ENCODE data around the gene NFATC1.

NFATC1 gene

DNA sequence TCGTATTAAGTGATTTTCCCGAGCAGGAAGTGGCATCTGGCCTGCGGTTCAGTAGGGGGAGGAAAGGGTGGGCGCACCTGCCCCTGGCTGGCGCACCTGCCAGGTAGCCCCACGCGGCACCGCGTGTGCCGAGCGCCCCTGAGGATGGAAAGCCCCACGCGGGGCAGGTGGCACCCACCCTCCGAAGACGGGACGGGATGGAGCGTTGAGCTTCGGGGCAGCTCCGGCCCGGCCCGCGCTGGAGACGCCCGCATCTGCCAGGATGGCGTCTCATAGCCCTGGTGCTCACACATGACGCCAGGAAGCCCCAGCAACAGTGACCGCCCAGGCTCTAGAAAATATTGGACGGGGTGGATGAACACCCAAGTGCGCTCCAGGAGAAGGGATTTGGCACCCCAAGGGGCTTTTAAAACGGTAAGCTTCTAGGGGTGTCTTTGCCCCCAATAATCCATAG, 2.5 kb upstream of the NFATC1 start:
- peak in 1 of 2 experiments; percentile 26 for DNase-seq

DNA sequence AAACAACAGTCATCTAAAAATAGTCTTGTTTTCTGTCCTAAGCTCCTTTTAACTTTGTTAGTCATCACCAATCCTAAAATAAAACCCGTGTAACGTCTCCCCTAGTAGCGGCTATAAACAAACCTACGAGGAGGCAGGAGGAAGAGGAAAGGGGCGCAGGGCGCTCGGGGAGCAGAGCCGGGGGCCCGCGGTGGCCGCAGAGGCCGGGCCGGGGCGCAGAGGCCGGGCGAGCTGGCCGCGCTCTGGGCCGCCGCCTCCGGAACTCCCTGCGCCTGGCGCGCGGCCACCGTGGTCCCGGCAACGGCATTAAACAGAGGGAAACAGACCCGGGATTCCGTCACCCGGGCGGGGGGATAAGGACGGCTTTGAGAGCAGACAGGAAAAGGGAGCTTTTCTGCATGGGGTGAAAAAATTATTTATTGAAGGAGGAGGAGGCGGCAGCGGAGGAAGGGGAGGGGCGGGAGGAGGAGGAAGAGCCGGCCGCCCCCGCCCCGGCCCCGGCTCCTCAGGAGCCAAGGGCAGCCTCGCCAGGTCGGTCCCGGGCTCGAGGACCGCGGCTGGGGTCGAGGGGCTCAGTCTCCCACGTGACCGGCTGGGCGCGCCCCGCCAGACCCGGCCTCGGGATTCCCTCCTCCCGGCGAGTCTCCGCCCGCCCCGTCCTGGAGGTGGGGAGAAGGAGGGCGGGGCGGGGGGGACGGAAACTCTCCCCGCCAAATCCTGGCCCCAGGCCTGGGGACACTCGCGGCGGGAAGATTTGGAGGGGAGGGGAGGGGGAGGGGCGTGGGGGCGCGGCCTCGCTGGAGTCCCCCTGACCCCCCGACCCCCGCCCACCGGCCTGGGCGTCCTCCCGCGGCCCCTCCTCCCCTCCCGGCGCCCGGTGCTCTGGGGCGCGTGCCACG, 1.8 kb upstream of the NFATC1 start:
- DNase-seq = peak; percentile 77 to 86

DNA sequence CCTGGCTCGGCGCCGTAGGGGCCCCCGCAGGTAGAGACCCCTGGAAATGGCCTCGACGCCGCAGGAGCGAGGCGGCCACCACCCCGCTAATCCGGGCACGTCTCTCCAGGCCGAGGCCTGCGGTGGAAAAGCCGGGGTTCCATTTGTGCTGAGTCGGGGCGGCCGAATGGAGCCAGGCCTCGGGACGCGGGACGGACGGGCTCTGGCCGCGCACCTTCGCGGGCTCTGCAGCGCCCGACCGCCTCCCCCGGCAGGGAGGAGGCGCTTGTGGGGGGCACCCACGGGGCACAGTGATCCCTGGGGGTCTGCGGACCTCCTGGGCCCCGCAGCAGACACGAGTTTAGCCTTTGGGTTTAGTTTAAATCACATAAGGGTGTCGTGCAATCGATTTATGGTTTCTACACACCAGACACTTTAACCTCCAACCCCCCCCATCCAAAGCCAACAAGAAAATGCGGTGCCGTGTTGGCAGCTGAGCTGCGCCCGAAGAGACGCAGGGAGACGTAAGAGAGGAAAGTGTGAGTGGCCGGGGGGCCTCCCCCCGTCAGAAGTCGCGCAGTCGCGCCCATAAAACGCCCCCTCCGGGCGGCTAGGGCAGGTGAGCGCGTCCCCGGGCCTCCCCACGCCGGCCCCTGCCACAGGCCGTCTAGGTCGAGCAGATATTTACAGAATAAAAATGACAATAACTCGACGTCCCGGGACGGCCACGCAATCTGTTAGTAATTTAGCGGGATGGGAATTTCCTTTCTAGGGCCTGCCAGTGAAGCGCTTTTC, 1.0 kb upstream of the NFATC1 start:
- peak in 1 of 2 experiments; percentile 9 for DNase-seq

DNA sequence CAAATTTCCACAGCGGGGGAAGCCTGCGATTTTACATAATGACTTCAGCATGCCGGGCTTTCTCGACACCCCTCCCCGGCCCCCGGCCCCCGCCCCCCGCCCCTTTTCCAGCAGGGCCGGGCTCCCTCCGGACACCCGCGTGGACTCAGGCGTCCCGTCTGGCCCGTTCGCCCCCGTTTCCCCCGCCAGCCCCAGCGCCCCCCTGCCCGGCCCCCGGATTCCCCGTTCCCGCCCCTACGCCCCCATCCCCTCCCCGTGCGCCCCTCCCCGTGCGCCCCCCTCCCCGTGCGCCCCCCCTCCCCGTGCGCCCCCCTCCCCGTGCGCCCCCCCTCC, 456 bp upstream of the NFATC1 start:
- DNase-seq = no peak

DNA sequence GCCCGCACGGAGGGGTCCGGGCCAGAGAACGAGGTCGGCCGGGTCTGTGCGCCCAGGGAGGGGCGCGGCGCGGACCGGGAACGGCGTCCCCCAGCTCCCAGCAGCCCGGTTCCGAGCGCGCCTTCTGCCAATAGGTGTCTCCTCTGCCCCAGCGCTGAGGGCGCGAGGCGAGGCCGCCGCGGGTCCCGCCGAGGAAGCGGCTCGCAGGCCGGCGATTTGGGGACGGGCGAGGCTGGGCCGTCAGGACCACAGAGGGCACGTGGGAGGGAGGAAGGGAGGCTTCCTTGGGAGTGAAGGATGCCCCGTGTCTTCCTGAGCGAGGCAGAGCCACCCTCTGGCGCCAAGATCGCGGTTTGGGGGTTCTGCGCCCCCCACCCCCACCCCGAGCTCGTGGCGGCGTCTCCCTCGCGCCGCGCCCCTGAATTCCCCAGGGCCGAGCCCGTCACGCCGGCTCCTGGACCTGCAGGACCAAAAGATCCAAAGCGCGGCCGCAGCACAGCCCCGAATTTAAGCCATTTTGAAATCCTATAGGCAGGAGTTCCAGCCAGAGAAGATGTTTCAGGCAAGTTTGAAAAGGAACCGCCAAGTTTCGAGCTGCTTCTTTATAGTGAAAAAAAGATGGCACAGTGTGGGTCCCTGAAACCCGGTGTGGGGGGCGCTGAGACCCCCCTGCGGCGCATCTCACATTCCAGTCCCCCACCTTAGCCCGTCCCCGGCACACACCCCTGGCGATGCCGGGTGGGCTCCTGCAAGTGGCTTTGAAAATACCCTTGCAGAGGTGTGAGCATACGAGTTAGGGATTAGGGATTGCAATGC, 909 bp downstream of the NFATC1 start:
- peak in 1 of 2 experiments; percentile 5 for DNase-seq

DNA sequence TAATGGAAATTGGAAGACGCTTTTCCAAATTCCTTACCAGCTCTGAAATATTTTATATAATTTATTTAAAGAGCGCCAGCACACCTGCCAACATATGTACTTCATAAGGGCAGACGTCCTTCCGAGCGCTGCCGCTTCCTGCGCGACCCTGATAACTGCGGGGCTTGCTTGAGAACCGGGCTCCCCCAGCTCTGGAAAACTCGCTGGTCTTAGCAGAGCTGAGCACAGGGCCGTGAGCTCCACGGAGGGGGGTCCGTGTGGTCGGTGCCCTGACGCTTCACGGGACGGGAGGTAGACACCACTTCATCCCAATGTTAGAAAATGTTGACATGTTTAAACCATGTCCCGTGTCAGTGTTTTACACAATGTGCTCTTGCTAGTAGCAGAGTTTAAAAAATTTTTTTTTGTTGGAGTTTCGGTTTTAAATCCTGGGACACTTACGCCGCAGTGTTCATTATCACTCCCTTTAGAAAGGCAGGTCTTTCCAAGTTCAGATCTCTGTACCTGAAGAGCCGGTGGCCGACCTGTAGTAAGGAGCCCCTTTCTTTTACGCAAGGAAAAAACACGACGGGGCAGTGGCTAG, 1.6 kb downstream of the NFATC1 start:
- DNase-seq = no peak

DNA sequence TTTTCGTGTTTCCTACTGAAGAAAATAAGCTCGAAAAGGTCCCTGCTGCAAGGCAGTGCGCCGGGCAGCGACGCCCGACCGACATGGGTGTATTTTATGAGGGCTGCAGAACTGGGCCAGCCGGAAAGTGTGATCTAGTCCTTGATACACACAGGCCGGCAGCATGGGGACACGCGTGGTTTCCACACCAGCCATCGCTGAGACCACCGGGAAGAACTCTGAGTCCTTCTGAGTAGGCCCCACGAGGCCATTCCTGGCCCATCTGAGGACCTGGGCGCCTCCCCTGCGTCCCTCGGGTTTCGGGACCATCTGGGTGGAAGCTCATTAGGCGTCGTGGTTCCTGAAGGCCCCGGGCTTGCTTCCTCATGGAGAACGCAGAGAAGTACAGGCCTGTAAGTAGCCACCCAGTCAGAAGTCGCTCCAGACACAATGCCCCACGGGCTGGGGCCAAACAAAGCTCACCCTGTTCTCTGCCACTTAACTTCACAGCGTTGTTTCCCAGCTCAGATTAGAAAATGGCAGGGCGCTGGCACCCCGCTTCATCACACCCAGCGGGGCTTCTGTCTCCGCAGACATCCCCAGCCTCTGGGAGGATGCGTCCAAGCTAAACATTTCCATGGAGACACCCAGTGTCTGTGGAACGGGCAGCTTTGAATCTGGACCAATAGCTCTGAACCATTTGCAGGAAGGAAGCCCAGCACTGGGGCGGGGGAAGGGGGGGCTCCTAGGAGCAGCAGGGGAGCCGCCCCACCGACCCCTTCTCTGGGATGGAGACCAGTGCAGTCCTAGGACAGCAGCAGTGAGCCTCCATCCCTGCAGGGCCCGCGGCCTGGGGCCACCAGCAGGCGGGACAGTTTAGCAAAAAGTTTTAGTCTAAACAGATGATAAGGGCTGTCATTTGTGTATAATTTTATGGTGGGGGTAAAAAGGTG, 2.4 kb downstream of the NFATC1 start:
- no peak for DNase-seq

DNA sequence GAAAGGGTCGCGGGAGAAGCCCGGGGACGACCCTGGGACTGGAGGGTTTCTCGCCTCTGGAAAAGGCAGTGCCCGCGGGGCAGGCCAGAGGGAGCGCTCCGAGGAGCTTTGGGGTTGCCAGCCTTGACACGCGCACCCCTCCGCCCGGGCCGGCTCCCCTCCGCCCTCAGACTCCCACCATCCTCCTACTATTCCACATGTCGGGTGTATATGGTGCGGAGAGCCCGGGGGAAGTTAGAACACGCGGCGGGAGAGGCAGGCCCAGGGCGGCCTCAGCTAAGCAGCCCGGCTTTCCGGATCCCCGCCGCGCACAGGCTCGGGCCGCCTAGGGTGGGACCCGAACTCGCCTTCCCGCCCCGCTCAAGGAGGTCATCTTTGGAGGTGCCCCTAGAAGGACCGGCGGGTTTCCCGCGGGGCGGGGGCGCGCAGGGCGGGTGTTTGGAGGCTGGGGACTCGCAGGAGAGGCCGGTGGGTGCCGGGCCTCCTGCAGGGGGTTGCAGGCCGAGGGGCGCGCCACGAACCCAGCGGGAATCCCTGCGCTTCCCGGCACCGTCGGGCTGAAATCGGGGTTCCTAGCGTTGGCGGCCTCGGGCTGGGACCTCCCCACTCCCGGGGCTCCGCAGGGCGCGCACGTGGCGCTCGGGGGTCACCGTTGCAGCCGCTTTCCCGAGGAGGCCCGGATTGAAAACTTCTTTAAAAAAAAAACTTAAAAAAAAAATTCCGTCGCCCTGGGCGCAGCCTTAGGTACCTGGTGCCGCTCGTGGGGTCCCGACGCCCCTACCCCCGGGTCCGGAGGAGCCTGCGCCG, 3.7 kb downstream of the NFATC1 start:
- no peak for DNase-seq

DNA sequence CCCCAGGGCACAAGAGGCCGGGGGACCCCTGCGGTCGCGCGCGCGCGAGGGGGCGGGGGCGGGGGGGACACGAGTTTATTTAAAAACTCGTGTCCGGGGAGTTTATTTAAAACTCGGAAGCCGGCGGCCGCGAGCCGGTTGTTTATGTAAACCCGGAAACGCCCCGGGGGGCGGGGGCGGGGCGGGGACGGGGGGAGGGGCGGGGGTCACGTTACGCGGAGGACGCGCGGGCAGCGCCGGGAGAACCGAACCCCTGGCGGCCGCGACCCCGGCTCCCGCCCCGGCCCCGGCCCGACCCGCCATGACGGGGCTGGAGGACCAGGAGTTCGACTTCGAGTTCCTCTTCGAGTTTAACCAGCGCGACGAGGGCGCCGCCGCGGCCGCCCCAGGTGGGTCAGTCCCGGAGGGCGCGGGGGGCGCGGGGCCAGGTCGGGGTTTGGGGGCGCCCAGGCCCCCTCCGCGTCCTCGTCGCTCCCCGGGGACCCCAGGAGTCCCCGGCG, 4.4 kb downstream of the NFATC1 start:
- DNase-seq = peak in 1 of 2 experiments; percentile 5

DNA sequence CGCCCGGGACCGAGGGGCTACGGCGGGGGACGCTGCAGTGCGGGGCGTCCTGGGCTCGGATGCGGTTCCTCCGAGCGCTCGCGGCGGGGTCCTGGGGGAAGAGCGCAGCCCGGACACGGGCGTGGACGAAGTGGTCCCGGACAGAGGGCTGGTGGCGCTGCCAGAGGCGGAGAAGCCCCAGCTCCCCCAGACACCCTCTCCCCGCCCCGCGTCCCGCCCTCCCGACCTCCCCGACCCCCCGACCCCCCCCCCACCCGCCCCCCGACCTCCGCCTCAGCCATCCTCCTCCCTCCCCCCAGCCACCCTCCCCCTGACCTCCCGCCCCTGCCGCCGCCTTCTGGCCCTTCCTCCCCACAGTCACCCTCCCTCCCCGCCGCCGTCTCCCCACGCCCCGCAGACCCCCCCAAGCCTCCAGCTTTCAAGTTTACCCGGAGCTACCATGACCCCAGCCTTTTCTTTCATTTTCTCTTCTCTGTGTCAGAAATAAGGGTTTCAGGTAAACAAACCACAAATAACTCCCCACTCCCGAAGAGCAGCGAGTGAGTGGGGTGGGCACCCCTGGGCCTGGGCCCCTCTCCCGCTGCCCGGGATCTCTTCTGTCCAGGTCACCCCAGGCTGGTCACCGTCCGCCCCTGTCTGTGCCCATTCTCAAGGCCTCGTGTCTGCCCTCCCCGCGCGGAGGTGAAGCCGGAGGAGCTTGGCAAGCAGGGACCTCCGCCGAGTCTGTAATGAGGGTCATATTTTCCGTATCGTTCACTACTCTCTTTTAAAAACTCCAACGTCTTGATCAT, 5.1 kb downstream of the NFATC1 start:
- DNase-seq = no peak

DNA sequence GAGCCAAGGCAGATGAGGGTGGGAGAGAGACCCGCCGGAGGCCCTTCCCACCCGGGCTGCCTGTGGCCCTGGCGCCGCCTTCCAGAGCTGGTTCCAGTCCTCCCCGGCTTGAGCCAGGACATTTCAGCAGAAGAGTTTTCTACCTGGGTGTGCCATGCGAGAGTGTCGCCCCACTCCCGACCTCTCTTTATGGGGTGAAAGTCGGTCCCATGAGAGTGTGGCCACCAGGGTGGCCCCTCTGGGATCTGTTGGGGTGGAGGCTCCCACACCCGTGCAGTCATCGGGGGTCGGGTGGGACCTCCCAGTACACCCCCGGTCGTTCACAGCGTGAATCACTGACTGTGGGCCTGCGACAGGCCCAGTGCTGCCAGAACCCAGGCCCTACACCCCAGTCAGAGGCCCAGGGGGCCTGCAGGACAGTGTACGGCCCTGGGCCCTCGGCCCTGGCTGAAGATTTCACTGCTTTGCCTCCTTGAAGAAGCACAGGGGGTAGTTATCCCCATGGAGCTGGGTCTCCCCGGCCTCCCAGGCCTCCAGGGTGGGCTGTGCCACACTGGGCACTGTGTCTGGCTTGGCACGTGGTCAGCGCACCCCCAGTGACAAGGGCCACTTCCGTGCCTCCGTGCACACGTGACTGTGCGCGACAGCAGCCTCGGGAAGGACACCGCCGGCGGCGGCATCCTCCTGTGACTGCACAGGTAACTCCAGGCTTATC, 5.9 kb downstream of the NFATC1 start:
- DNase-seq = no peak

DNA sequence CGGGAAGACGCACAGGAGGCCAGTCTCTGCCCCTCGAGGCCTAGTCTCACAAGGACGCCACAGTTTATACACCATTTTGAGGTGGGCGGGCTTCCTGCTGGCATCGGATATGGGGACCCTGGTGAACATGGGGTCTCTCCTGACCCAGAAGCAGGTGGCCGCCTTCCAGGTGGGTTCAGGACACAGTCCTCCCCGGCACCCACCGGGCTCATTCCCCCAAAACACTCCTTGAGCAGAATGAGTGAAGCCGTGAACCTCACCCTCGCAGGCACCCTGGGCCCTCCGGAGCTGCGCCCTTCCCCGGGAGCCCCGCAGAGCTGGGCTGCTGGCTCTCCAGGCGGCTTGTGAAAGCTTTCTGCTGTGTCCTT, 6.5 kb downstream of the NFATC1 start:
- DNase-seq = no peak

DNA sequence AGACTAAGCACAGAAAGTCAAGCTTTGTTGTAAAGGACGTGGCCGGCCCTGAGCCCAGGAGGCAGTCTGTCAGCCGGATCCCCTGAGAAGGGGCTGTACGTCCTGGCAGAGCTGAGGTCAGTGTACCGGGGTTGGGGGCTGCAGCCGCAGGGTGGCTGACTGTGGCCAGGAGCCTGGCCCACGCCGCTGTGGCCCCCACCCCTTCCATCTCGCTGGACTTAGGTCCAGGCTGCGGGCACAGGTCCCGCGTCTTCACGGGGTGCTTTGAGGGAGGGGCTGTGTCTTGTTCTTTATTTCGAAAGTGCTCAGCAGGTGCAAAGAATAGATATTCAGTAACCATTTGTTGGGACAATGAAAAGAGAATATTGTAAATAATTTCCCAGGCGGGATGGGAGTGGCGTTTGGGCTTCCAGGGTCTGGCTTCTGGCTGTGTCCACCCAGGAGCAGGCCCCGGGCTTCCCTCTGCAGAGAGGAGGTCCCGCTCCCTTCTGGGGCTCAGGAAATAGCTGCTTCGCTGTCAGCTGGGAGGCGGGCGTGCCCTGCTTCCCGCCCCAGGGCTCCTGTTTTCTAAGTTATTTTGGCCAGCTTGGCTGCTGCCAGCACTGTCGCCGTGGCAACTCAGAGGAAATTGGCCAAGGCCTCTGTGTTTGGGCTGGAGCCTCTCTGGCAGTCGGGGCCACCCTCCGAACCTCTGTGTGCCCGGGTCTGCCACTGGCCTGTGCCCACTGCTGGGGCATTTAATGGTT, 7.4 kb downstream of the NFATC1 start:
- peak; percentile 45 to 71 for DNase-seq

DNA sequence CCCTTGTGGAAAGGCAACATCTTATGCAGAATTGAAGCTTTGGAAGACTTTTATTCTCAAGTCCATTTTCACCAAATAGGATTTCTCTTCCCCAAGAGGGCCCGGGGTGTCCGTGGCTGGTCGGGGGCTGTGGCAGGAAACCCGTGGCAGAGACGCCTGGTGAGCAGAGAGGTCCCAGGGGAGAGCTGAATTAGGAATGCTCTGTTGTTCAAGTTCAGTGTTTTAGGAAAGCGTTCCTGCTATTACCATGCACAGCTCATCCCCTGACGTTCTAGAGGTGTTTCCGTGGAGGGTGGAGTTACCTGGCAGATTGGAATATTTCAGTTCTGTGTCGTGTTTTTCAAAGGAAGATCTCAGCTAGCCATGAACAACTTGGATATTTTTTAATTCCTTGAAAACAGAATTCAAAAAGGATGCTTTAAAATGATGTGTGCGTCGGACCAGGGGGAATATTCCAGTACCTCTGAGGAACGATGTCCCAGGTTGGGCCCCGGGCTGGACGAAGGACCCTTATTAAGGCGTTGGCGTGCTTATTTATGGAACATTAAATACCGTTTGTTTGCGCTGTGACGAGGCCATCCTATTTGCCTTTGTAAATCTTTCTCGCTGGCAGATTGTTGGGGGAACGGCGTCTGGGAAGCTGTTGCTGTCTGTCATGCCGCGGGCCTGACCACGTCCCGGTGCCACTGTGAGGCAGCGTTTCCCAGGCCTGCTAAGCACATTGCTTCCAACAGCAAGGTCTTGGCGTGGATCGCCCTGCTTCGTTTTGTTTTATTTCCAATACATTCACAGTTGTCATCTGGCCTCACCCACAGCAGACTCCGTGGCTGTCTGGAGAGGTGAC, 8.2 kb downstream of the NFATC1 start:
- DNase-seq = no peak

DNA sequence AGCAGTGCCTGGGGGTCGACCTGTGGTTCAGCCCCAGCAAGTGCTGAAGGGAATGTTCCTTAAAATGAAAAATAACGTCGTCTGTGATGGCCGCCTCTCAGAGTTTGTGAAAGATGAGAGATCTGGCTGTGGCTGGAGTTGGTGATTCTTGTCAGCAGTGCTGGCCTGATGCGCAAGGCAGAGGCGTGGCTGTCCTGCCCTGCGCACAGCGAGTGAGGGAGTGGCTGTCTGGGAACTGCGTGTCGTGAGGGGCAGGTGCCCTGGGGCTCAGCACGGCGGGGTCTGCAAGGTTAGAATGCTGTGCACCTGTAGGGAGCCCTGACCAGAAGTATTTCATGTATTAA, 8.8 kb downstream of the NFATC1 start:
- no peak for DNase-seq

DNA sequence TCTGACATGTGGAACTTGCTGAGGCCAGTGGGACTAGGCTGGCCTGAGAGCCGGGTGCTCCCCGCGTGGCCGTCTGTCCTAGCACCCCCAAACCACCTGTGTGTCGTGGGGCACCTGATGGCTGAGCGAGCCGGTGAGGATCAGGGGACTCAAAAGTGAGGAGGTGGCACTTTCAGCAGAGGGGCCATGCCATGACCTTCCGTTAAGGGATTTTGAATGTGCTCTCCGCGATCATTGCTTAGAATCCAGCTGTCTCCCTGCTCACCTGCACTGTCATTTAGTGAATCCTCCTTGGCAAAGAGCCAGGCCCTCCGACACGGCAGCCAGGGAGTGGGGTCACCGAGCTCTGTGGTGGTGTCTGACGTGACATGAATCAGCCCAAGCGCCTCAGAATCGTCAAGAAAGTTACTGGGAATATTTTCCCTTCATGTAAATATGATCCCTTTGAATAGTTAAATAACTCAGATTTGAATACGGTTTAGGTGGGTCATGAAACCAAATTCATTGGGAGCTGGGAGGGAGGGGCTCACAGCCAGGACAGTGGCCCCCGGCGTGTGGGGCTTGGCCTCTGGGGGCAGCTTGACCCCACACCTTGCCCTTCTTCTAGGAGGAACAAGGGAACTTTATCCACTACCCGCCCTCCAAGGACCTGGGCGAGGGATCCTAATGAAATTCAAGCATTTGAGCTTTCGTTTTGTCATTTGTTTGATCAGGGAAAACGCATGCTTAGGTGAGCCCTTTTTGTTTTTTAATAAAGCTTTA, 9.5 kb downstream of the NFATC1 start:
- no peak for DNase-seq

Measured in NCI-H2081 (cell line).